Measurements from ENCODE around the gene TMEM147.
"Not testable (repeated sequence)": the region's sequence is repeated elsewhere in the genome, so short reads cannot be mapped to it uniquely, and the experiment has no call there.

Gene TMEM147

GRCh38 chr19:35595026-35595425 lies 49.6 kb downstream of the TMEM147 start:
- not testable (repeated sequence) for H3K27ac ChIP-seq, H3K4me3 ChIP-seq

- Histone ChIP-seq H3K27ac (no peak overlapping the region), H3K4me3 (no peak overlapping the region)
These were observed 50.5 kb downstream of the TMEM147 start for GRCh38 chr19:35595928-35596327.

- Histone ChIP-seq H3K4me3 (no peak overlapping the region), H3K27ac (no peak overlapping the region)
These were observed 51.1 kb downstream of the TMEM147 start for GRCh38 chr19:35596366-35596999.

Measured in skin epidermis (tissue), 12 donors.